ENCODE results near the gene ARIH1. TPM values are rescaled to one million over a fixed set of nuclear protein-coding genes. Genes with fewer than 3 reads are reported as not detected.

ARIH1 gene
- polyA plus RNA-seq, 3 donors = 13.5 to 47.2 (median 14.4) TPM

DNA sequence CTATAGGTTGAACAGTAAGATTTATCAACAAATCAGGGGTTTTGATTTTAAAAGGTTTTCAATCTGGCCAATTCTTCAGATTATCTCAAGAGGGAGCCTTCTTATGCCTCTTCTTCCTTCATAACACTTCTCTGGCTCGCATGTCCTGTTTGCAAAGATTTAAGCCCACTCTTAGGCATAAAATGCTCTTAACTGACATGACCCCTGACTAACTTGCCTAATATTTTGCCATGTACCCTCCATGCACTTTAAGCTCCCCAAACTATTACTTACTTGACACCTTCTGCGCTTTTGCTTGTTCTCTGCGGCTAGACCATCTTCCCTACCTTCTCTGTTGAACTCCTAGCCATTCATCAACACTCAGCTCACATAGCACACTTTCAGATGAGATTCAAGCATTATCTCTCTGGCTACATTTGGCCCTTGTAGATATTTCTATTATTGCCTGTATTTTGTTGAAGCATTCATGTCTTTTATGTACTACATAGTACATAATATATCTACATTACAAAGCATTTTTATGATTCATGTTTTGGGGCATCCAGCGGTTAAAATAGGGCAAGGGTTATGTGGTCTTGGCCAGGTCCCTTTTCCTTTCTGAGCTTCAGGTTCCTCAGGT, 1.0 kb upstream of the ARIH1 start:
- H3K27me3 ChIP-seq (ENCODE audit: control insufficient read depth in 2 of 2, insufficient read depth in 2 of 2, low read length in 2 of 2) = no peaks in the 10 kb centered on the region
- peak overlapping the region; percentile 99 for H3K27ac ChIP-seq (ENCODE audit: low read depth in 1 of 2, low read length in 2 of 2)
- peak overlapping the region; percentile 74 to 94 (median 89) for H3K4me3 ChIP-seq (replicated peaks in 1 of 3; ENCODE audit: low read depth in 2 of 3, low read length in 3 of 3)
- H3K9me3 Mint-ChIP-seq = peaks cover 0 to 8% (median 5%) of the 10 kb centered on the region in 7 donors
- H3K9me3 ChIP-seq (replicated peaks in 1 of 2; ENCODE audit: control insufficient read depth in 1 of 2, insufficient read depth in 1 of 2, low read length in 2 of 2) = no peaks in the 10 kb centered on the region
- DNase-seq = no peak
- intact Hi-C loops (cut with micrococcal nuclease) = loop anchor here (2.0 to 10.0 kb wide), 6 partner anchors 92 to 312 kb away; partner anchors contain the start of genes ADPGK (in 2 of the 2), CELF6 (in 1 of the 2) and GRAMD2A (in 1 of the 2)
- H3K9ac ChIP-seq (ENCODE audit: insufficient read depth, low read length, poor library complexity, severe bottlenecking) = peak overlapping the region; percentile 99
- H3K36me3 Mint-ChIP-seq = peaks cover 13 to 21% of the 10 kb centered on the region in 2 donors
- H3K27me3 Mint-ChIP-seq (ENCODE audit: low read depth in 3 of 3) = peaks cover 0 to 1% (median 0%) of the 10 kb centered on the region in 3 donors
- peak overlapping the region; percentile 91 to 98 for H3K4me3 Mint-ChIP-seq
- TF ChIP-seq, protein P1, sequence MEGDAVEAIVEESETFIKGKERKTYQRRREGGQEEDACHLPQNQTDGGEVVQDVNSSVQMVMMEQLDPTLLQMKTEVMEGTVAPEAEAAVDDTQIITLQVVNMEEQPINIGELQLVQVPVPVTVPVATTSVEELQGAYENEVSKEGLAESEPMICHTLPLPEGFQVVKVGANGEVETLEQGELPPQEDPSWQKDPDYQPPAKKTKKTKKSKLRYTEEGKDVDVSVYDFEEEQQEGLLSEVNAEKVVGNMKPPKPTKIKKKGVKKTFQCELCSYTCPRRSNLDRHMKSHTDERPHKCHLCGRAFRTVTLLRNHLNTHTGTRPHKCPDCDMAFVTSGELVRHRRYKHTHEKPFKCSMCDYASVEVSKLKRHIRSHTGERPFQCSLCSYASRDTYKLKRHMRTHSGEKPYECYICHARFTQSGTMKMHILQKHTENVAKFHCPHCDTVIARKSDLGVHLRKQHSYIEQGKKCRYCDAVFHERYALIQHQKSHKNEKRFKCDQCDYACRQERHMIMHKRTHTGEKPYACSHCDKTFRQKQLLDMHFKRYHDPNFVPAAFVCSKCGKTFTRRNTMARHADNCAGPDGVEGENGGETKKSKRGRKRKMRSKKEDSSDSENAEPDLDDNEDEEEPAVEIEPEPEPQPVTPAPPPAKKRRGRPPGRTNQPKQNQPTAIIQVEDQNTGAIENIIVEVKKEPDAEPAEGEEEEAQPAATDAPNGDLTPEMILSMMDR (IDR thresholded peaks at IDR 0.05) = peak; percentile 23
- peaks cover 27% of the 10 kb centered on the region for H3K4me1 Mint-ChIP-seq
- H2AFZ ChIP-seq (ENCODE audit: insufficient read depth, low read depth, low read length, poor library complexity, severe bottlenecking) = peak overlapping the region; percentile 80
- peak overlapping the region; percentile 98 to 99 (median 99) for H3K27ac Mint-ChIP-seq
- H3K4me2 ChIP-seq (replicated peaks; ENCODE audit: extremely low read depth, low read length, poor library complexity, severe bottlenecking) = peak overlapping the region; percentile 86
- WGBS (ENCODE audit: insufficient coverage) = 63% methylated on average over 3 of the region's 4 CpGs
- peaks cover 17 to 36% of the 10 kb centered on the region in 2 donors for H3K4me1 ChIP-seq (ENCODE audit: control insufficient read depth in 1 of 2, insufficient read depth in 2 of 2, low read length in 2 of 2)
- peaks cover 34% of the 10 kb centered on the region for H3K79me2 ChIP-seq (ENCODE audit: insufficient read depth, low read length)
- peaks cover 2 to 11% of the 10 kb centered on the region in 2 donors for H3K36me3 ChIP-seq (replicated peaks in 1 of 2; ENCODE audit: control insufficient read depth in 1 of 2, insufficient read depth in 2 of 2, low read length in 2 of 2)
- H4K20me1 ChIP-seq (ENCODE audit: insufficient read depth, low read length) = peaks cover 39% of the 10 kb centered on the region

DNA sequence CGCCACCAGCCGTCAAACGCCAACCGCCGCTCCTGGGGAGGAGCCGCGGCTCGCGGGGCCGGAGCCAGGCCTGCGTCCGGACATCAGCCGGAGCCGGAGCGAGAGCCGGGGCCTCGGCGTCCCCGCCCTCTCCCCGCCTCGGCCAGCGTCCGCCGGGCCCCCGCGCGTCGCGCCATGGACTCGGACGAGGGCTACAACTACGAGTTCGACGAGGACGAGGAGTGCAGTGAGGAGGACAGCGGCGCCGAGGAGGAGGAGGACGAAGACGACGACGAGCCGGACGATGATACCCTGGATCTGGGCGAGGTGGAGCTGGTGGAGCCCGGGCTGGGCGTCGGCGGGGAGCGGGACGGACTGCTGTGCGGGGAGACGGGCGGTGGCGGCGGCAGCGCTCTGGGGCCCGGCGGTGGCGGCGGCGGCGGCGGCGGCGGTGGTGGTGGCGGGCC, 359 bp downstream of the ARIH1 start:
- Histone ChIP-seq H3K4me2 (replicated peaks; ENCODE audit: extremely low read depth, low read length, poor library complexity, severe bottlenecking) (peak overlapping the region; percentile 86), H3K27ac (ENCODE audit: low read depth in 1 of 2, low read length in 2 of 2) (peak overlapping the region; percentile 99), H3K36me3 (replicated peaks in 1 of 2; ENCODE audit: control insufficient read depth in 1 of 2, insufficient read depth in 2 of 2, low read length in 2 of 2) (peaks cover 4 to 25% of the 10 kb centered on the region in 2 donors), H3K27me3 (ENCODE audit: control insufficient read depth in 2 of 2, insufficient read depth in 2 of 2, low read length in 2 of 2) (no peaks in the 10 kb centered on the region), H3K9me3 (replicated peaks in 1 of 2; ENCODE audit: control insufficient read depth in 1 of 2, insufficient read depth in 1 of 2, low read length in 2 of 2) (no peaks in the 10 kb centered on the region), H4K20me1 (ENCODE audit: insufficient read depth, low read length) (peaks cover 53% of the 10 kb centered on the region), H2AFZ (ENCODE audit: insufficient read depth, low read depth, low read length, poor library complexity, severe bottlenecking) (peak overlapping the region; percentile 8), H3K9ac (ENCODE audit: insufficient read depth, low read length, poor library complexity, severe bottlenecking) (peak overlapping the region; percentile 99), H3K79me2 (ENCODE audit: insufficient read depth, low read length) (peaks cover 48% of the 10 kb centered on the region), H3K4me1 (ENCODE audit: control insufficient read depth in 1 of 2, insufficient read depth in 2 of 2, low read length in 2 of 2) (peaks cover 17 to 39% of the 10 kb centered on the region in 2 donors), H3K4me3 (replicated peaks in 1 of 3; ENCODE audit: low read depth in 2 of 3, low read length in 3 of 3) (peak overlapping the region; percentile 74 to 94 (median 89))
- WGBS (ENCODE audit: insufficient coverage) = under 1% methylated on average over 62 of the region's 67 CpGs
- Mint-ChIP-seq H3K4me3 (peak overlapping the region; percentile 94 to 98), H3K27ac (peak overlapping the region; percentile 98 to 99 (median 99)), H3K9me3 (peaks cover 0 to 8% (median 5%) of the 10 kb centered on the region in 7 donors), H3K27me3 (ENCODE audit: low read depth in 3 of 3) (peaks cover 0 to 1% (median 0%) of the 10 kb centered on the region in 3 donors), H3K4me1 (peaks cover 31% of the 10 kb centered on the region), H3K36me3 (peaks cover 23 to 34% of the 10 kb centered on the region in 2 donors)
- intact Hi-C loops (cut with micrococcal nuclease) = loop anchor here (5.0 to 10.0 kb wide), 5 partner anchors 90 to 310 kb away; partner anchors contain the start of genes ADPGK (in 2 of the 2), CELF6 (in 1 of the 2) and GRAMD2A (in 1 of the 2)
- TF ChIP-seq, protein P1 (IDR thresholded peaks at IDR 0.05) = no peak
- no peak for DNase-seq

Data from CD14-positive monocyte (primary cell).